Measurements from ENCODE around the gene SENP8.

DNA sequence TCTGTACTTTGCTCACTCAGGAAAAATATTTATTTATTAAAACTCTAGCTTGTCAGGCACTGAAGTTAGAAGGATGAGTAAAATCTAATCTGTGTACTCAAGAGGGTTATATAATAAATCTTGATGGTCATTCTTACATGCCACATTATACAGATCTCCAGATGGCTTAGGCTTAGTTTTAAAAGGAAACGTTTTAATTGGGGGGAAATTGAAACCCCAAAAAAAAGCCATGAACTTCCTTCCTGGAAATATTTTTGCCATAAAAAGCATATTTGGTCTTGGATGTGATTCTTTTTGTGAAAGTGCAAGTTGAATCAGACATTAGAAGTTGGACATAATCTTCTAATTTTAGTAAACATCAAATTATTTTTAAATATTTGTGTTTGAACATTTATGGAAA is 6.0 kb downstream of the SENP8 start:
- TF ChIP-seq, protein P1, sequence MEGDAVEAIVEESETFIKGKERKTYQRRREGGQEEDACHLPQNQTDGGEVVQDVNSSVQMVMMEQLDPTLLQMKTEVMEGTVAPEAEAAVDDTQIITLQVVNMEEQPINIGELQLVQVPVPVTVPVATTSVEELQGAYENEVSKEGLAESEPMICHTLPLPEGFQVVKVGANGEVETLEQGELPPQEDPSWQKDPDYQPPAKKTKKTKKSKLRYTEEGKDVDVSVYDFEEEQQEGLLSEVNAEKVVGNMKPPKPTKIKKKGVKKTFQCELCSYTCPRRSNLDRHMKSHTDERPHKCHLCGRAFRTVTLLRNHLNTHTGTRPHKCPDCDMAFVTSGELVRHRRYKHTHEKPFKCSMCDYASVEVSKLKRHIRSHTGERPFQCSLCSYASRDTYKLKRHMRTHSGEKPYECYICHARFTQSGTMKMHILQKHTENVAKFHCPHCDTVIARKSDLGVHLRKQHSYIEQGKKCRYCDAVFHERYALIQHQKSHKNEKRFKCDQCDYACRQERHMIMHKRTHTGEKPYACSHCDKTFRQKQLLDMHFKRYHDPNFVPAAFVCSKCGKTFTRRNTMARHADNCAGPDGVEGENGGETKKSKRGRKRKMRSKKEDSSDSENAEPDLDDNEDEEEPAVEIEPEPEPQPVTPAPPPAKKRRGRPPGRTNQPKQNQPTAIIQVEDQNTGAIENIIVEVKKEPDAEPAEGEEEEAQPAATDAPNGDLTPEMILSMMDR (IDR thresholded peaks at IDR 0.05), result no peak
- TF ChIP-seq POLR2A (IDR thresholded peaks at IDR 0.05), result no peak
